HEK293 (cell line): ENCODE measurements around the gene CDH12.

Source experiments
- ATF2 ChIP-seq: fragments of 450-650 bp; formaldehyde crosslinking; IDR thresholded peaks from 2 replicates; pipeline ENCODE4 v1.5.1; 2016; ENCODE audit warnings: missing biosample characterization, missing genetic modification characterization, low read depth
- CTCF ChIP-seq: fragments of 450-650 bp; formaldehyde crosslinking; IDR thresholded peaks from 2 replicates; pipeline ENCODE4 v1.5.1; 2016; ENCODE audit warnings: missing biosample characterization, missing genetic modification characterization
- ELK4 ChIP-seq: IDR thresholded peaks from 2 replicates; pipeline ENCODE4 v1.6.1; 2011; ENCODE audit warnings: mild to moderate bottlenecking, low read depth, low read length, borderline replicate concordance
- SALL2 ChIP-seq: fragments of 450-650 bp; formaldehyde crosslinking; IDR thresholded peaks from 2 replicates; pipeline ENCODE4 v1.5.0; 2017; ENCODE audit warnings: missing biosample characterization, mild to moderate bottlenecking, missing genetic modification characterization, borderline replicate concordance
- YY1 ChIP-seq: fragments of 450-650 bp; formaldehyde crosslinking; IDR thresholded peaks from 2 replicates; pipeline ENCODE4 v1.5.1; 2018; ENCODE audit warnings: missing biosample characterization, missing genetic modification characterization
- ZNF274 ChIP-seq, 2 experiments: fragments of 200-500 bp in 1 of 2; fragments of 450-650 bp in 1 of 2; sonication (Bioruptor generic) in 1 of 2; formaldehyde crosslinking in 1 of 2; IDR thresholded peaks; 2 replicates each; pipeline versions ENCODE4 v1.5.1 to v1.6.1; 2014 to 2016; ENCODE audit warnings: borderline replicate concordance in 1 of 2, inconsistent platforms in 1 of 2, low read length in 1 of 2, missing biosample characterization in 1 of 2, missing genetic modification characterization in 1 of 2
- ZNF292 ChIP-seq: fragments of 450-650 bp; formaldehyde crosslinking; IDR thresholded peaks from 2 replicates; pipeline ENCODE4 v1.5.1; 2016; ENCODE audit warnings: low read depth, missing biosample characterization, missing genetic modification characterization, borderline replicate concordance
- ZNF311 ChIP-seq: fragments of 450-650 bp; formaldehyde crosslinking; IDR thresholded peaks from 2 replicates; pipeline ENCODE4 v1.5.1; 2017; ENCODE audit warnings: missing biosample characterization, missing genetic modification characterization, borderline replicate concordance
- ZNF639 ChIP-seq: fragments of 450-650 bp; formaldehyde crosslinking; IDR thresholded peaks from 2 replicates; pipeline ENCODE4 v1.5.1; 2016; ENCODE audit warnings: missing biosample characterization, missing genetic modification characterization

GRCh38 chr5:22341406-22341805 lies 511.7 kb downstream of the CDH12 start:
- TF ChIP-seq ZNF292 (no peak), CTCF (tag by site-specific recombination) (no peak), ZNF274 (IDR thresholded peaks at IDR 0.05; ENCODE audit: low read length) (no peak), ZNF274 (tag by site-specific recombination; IDR thresholded peaks at IDR 0.05; ENCODE audit: borderline replicate concordance) (no peak), ATF2 (tag by site-specific recombination) (no peak), YY1 (no peak), ZNF311 (tag by site-specific recombination) (no peak), ZNF639 (tag by site-specific recombination) (no peak), ELK4 (no peak), SALL2 (tag by site-specific recombination) (no peak)
